ENCODE measurements around the gene TCF3. TPM values are rescaled to one million over a fixed set of nuclear protein-coding genes. Genes with fewer than 3 reads are reported as not detected.

Gene TCF3
- total RNA-seq, 1 donor from 2014 or later = 255 TPM

- Mint-ChIP-seq H3K4me3 (ENCODE audit: unreplicated experiment) (no peak overlapping the region), H3K36me3 (ENCODE audit: low read depth, unreplicated experiment) (peaks cover 31% of the 10 kb centered on the region), H3K4me1 (ENCODE audit: unreplicated experiment) (no peaks in the 10 kb centered on the region), H3K27me3 (ENCODE audit: unreplicated experiment) (peaks cover 13% of the 10 kb centered on the region), H3K27ac (ENCODE audit: unreplicated experiment) (no peak overlapping the region), H3K9me3 (ENCODE audit: unreplicated experiment) (no peaks in the 10 kb centered on the region)
- DNase-seq (ENCODE audit: low spot score) = no peak
- TF ChIP-seq CTCF (IDR thresholded peaks at IDR 0.05; ENCODE audit: unreplicated experiment) = no peak
Observed at GRCh38 chr19:1613808-1614570, 38.4 kb downstream of the TCF3 start.

- Mint-ChIP-seq H3K9me3 (ENCODE audit: unreplicated experiment) (no peaks in the 10 kb centered on the region), H3K27me3 (ENCODE audit: unreplicated experiment) (peaks cover 11% of the 10 kb centered on the region), H3K4me3 (ENCODE audit: unreplicated experiment) (peak overlapping the region; percentile 47), H3K4me1 (ENCODE audit: unreplicated experiment) (no peaks in the 10 kb centered on the region), H3K36me3 (ENCODE audit: low read depth, unreplicated experiment) (peaks cover 26% of the 10 kb centered on the region), H3K27ac (ENCODE audit: unreplicated experiment) (no peak overlapping the region)
- no peak for DNase-seq (ENCODE audit: low spot score)
- no peak for TF ChIP-seq CTCF (IDR thresholded peaks at IDR 0.05; ENCODE audit: unreplicated experiment)
Observed at GRCh38 chr19:1613146-1613545, 39.3 kb downstream of the TCF3 start.

- Mint-ChIP-seq H3K4me3 (ENCODE audit: unreplicated experiment) (no peak overlapping the region), H3K4me1 (ENCODE audit: unreplicated experiment) (no peaks in the 10 kb centered on the region), H3K9me3 (ENCODE audit: unreplicated experiment) (no peaks in the 10 kb centered on the region), H3K27ac (ENCODE audit: unreplicated experiment) (no peak overlapping the region), H3K36me3 (ENCODE audit: low read depth, unreplicated experiment) (peaks cover 23% of the 10 kb centered on the region), H3K27me3 (ENCODE audit: unreplicated experiment) (peaks cover 11% of the 10 kb centered on the region)
- no peak for DNase-seq (ENCODE audit: low spot score)
- TF ChIP-seq CTCF (IDR thresholded peaks at IDR 0.05; ENCODE audit: unreplicated experiment) = no peak
Observed at GRCh38 chr19:1612114-1613086, 40.0 kb downstream of the TCF3 start.

GRCh38 chr19:1611353-1611752 is 41.1 kb downstream of the TCF3 start:
- Mint-ChIP-seq H3K9me3 (ENCODE audit: unreplicated experiment) (no peaks in the 10 kb centered on the region), H3K27me3 (ENCODE audit: unreplicated experiment) (peaks cover 16% of the 10 kb centered on the region), H3K27ac (ENCODE audit: unreplicated experiment) (no peak overlapping the region), H3K36me3 (ENCODE audit: low read depth, unreplicated experiment) (peaks cover 14% of the 10 kb centered on the region), H3K4me1 (ENCODE audit: unreplicated experiment) (no peaks in the 10 kb centered on the region), H3K4me3 (ENCODE audit: unreplicated experiment) (no peak overlapping the region)
- TF ChIP-seq CTCF (IDR thresholded peaks at IDR 0.05; ENCODE audit: unreplicated experiment) = no peak
- DNase-seq (ENCODE audit: low spot score) = no peak
